Keratinocyte (primary cell): ENCODE results near the gene TRIM65. TPM values are rescaled to one million over a fixed set of nuclear protein-coding genes. Genes with fewer than 3 reads are reported as not detected.
A peak's percentile ranks its signal among the peaks of the same experiment; 100 is the strongest.

ENCODE experiments used
- DNase-seq: peaks from one replicate; pipeline ENCODE4 v3.0.0-alpha.2; 2011; ENCODE audit warnings: low read depth, missing footprints, low spot score
- FAIRE-seq: peaks from 2 replicates; lab custom pipeline; 2011; peaks lifted over from hg19 to GRCh38; lab: Jason Lieb, UNC
- H2AFZ ChIP-seq: 2 replicates; pipeline ENCODE4 v1.6.0; 2012; ENCODE audit warnings: low read length, control low read depth, inconsistent platforms; ENCODE audit not compliant: control insufficient read depth
- H3K27ac ChIP-seq: 2 replicates; pipeline ENCODE4 v1.5.1; 2011; ENCODE audit warnings: low read length; ENCODE audit not compliant: control insufficient read depth, insufficient read depth
- H3K27me3 ChIP-seq: 3 replicates; pipeline ENCODE4 v1.6.0; 2011; ENCODE audit warnings: low read length; ENCODE audit not compliant: control insufficient read depth, insufficient read depth; ENCODE audit errors: extremely low read depth
- H3K36me3 ChIP-seq, 2 experiments: 2 replicates in 1 of 2; 3 replicates in 1 of 2; pipeline ENCODE4 v1.5.1; 2011; ENCODE audit warnings: low read length in 2 of 2, mild to moderate bottlenecking in 1 of 2; ENCODE audit not compliant: control insufficient read depth in 2 of 2, insufficient read depth in 2 of 2; ENCODE audit errors: extremely low read depth in 1 of 2
- H3K4me1 ChIP-seq: 3 replicates; pipeline ENCODE4 v1.5.1; 2011; ENCODE audit warnings: low read length; ENCODE audit not compliant: control insufficient read depth, insufficient read depth; ENCODE audit errors: extremely low read depth
- H3K4me2 ChIP-seq: 3 replicates; pipeline ENCODE4 v1.6.0; 2011; ENCODE audit warnings: low read depth, low read length; ENCODE audit not compliant: control insufficient read depth, insufficient read depth; ENCODE audit errors: extremely low read depth
- H3K4me3 ChIP-seq, 3 experiments: fragments of 200-600 bp in 1 of 3; sonication (generic) in 1 of 3; 2 replicates in 2 of 3; 3 replicates in 1 of 3; pipeline ENCODE4 v1.5.1; 2011 to 2016; ENCODE audit warnings: low read length in 3 of 3, mild to moderate bottlenecking in 3 of 3, control low read depth in 2 of 3, inconsistent platforms in 1 of 3, low read depth in 1 of 3, mixed read lengths in 1 of 3, mixed run types in 1 of 3, moderate library complexity in 1 of 3; ENCODE audit not compliant: control insufficient read depth in 2 of 3, insufficient read depth in 2 of 3; ENCODE audit errors: extremely low read depth in 1 of 3
- H3K79me2 ChIP-seq: 2 replicates; pipeline ENCODE4 v1.6.0; 2012; ENCODE audit warnings: low read length; ENCODE audit not compliant: control insufficient read depth, insufficient read depth
- H3K9ac ChIP-seq: 3 replicates; pipeline ENCODE4 v1.6.0; 2011; ENCODE audit warnings: low read length; ENCODE audit not compliant: control insufficient read depth, insufficient read depth; ENCODE audit errors: extremely low read depth
- H3K9me1 ChIP-seq: 3 replicates; pipeline ENCODE4 v1.6.0; 2011; ENCODE audit warnings: low read length; ENCODE audit not compliant: control insufficient read depth, insufficient read depth; ENCODE audit errors: extremely low read depth
- H3K9me3 ChIP-seq: 2 replicates; pipeline ENCODE4 v1.5.1; 2012; ENCODE audit warnings: low read depth, low read length; ENCODE audit not compliant: control insufficient read depth
- H4K20me1 ChIP-seq: 3 replicates; pipeline ENCODE4 v1.6.0; 2011; ENCODE audit warnings: low read length; ENCODE audit not compliant: control insufficient read depth, insufficient read depth; ENCODE audit errors: extremely low read depth
- CTCF ChIP-seq, 3 experiments: IDR thresholded peaks in 1 of 3; conservative IDR thresholded peaks in 1 of 3; optimal IDR thresholded peaks in 1 of 3; 2 replicates in 2 of 3; 3 replicates in 1 of 3; pipeline versions ENCODE3 to v1.5.1; 2011; ENCODE audit warnings: low read length in 3 of 3, mild to moderate bottlenecking in 3 of 3, moderate library complexity in 2 of 3, control low read depth in 1 of 3, inconsistent platforms in 1 of 3; ENCODE audit not compliant: insufficient read depth in 2 of 3; ENCODE audit errors: extremely low read depth in 1 of 3
- EZH2 ChIP-seq: IDR thresholded peaks from one replicate; pipeline ENCODE4 v1.6.1; 2012; ENCODE audit warnings: inconsistent platforms, mild to moderate bottlenecking, low read length, moderate library complexity
- dilution Hi-C: fragments of 300-500 bp; cut with MboI; formaldehyde crosslinking; loops from one replicate; pipeline ENCODE4 v1.7.0; 2020; ENCODE audit warnings: low sequenced_read_pairs; ENCODE audit not compliant: extremely low pct_ligation_motif_present
- polyA plus RNA-seq, 5 experiments: library from polyadenylated mRNA; depleted of rRNA in 3 of 5; stranded (reverse) in 3 of 5; stranded (forward) in 1 of 5; unstranded in 1 of 5; fragments of >200 nt; gene quantifications; 1 replicate in 1 of 5; 2 replicates in 3 of 5; 3 replicates in 1 of 5; pipeline versions ENCODE4 v1.2.1 to v1.2.3, GENCODE V29; 2011 to 2012; ENCODE audit warnings: missing spikeins in 2 of 5, low read depth in 1 of 5, low replicate concordance in 1 of 5

The TRIM65 gene
- polyA plus RNA-seq, 1 donor (not counting 4 experiments of a cell fraction or from before 2014, with no cell fraction given) = 7.8 TPM

GRCh38 chr17:75909051-75909811, 12.5 kb upstream of the TRIM65 start:
- Histone ChIP-seq H3K9me3 (no peaks in the 10 kb centered on the region), H3K27me3 (no peaks in the 10 kb centered on the region), H4K20me1 (no peaks in the 10 kb centered on the region), H3K4me2 (peak overlapping the region; percentile 65), H3K79me2 (peaks cover 3% of the 10 kb centered on the region), H3K4me3 (no peak overlapping the region), H3K9ac (no peak overlapping the region), H3K9me1 (peaks cover 2% of the 10 kb centered on the region), H3K27ac (no peak overlapping the region), H2AFZ (no peak overlapping the region), H3K36me3 (peaks cover 0 to 5% of the 10 kb centered on the region in 2 experiments), H3K4me1 (peaks cover 29% of the 10 kb centered on the region)
- FAIRE-seq (peak; percentile 9), DNase-seq (no peak)
- dilution Hi-C loops = no loop called here
- TF ChIP-seq CTCF (optimal IDR thresholded peaks at IDR 0.05 in 1 of 3, IDR thresholded peaks at IDR 0.05 in 1 of 3, conservative IDR thresholded peaks at IDR 0.05 in 1 of 3; ENCODE audit: extremely low read depth in 1 of 3, insufficient read depth in 2 of 3, low read length in 3 of 3) = no peak
- TF ChIP-seq EZH2 = no peak

- H2AFZ ChIP-seq = no peak overlapping the region
- dilution Hi-C loops = no loop called here
- H3K9me3 ChIP-seq = no peaks in the 10 kb centered on the region
- H3K79me2 ChIP-seq = peaks cover 8% of the 10 kb centered on the region
- no peak overlapping the region for H3K4me2 ChIP-seq
- TF ChIP-seq CTCF (optimal IDR thresholded peaks at IDR 0.05 in 1 of 3, IDR thresholded peaks at IDR 0.05 in 1 of 3, conservative IDR thresholded peaks at IDR 0.05 in 1 of 3; ENCODE audit: extremely low read depth in 1 of 3, insufficient read depth in 2 of 3, low read length in 3 of 3) (no peak), EZH2 (no peak)
- FAIRE-seq (no peak), DNase-seq (no peak)
- H3K9me1 ChIP-seq = peaks cover 2% of the 10 kb centered on the region
- H3K27me3 ChIP-seq = no peaks in the 10 kb centered on the region
- no peaks in the 10 kb centered on the region for H4K20me1 ChIP-seq
- H3K4me3 ChIP-seq = no peak overlapping the region
- H3K36me3 ChIP-seq = peaks cover 0 to 5% of the 10 kb centered on the region in 2 experiments
- H3K4me1 ChIP-seq = peaks cover 32% of the 10 kb centered on the region
- no peak overlapping the region for H3K27ac ChIP-seq
- H3K9ac ChIP-seq = no peak overlapping the region
These were observed 11.4 kb upstream of the TRIM65 start for GRCh38 chr17:75908201-75908600.
